Frontal cortex (tissue), 4 donors: ENCODE results near the gene RESP18. TPM values are rescaled to one million over a fixed set of nuclear protein-coding genes. Genes with fewer than 3 reads are reported as not detected.

Experiments used
- DNase-seq, 2 donors: peaks; one replicate each; pipeline ENCODE4 v3.0.0; 2012; ENCODE audit warnings: low spot score in 2 of 2
- FAIRE-seq: peaks from 2 replicates; lab custom pipeline; 2012; peaks lifted over from hg19 to GRCh38; lab: Jason Lieb, UNC
- small RNA-seq: library from RNA; depleted of rRNA; stranded (forward); fragments of <200 nt; gene quantifications from one replicate; pipeline ENCODE3, GENCODE V24; 2014
- total RNA-seq: library from RNA; depleted of rRNA; stranded (reverse); fragments of >200 nt; gene quantifications from one replicate; pipeline ENCODE4 v1.2.3, GENCODE V29; 2014
- donor health status: control.
- donor health status: control.
- donor health status: control.

The RESP18 gene
- total RNA-seq, 1 donor from 2014 or later = 0.82 TPM

- FAIRE-seq (no peak), DNase-seq (no peak)
These were observed 51.0 kb downstream of the RESP18 start for GRCh38 chr2:219281588-219281987.

GRCh38 chr2:219280651-219281050 lies 51.9 kb downstream of the RESP18 start:
- FAIRE-seq (no peak), DNase-seq (peak in 1 of 2 donors; percentile 4)

DNA sequence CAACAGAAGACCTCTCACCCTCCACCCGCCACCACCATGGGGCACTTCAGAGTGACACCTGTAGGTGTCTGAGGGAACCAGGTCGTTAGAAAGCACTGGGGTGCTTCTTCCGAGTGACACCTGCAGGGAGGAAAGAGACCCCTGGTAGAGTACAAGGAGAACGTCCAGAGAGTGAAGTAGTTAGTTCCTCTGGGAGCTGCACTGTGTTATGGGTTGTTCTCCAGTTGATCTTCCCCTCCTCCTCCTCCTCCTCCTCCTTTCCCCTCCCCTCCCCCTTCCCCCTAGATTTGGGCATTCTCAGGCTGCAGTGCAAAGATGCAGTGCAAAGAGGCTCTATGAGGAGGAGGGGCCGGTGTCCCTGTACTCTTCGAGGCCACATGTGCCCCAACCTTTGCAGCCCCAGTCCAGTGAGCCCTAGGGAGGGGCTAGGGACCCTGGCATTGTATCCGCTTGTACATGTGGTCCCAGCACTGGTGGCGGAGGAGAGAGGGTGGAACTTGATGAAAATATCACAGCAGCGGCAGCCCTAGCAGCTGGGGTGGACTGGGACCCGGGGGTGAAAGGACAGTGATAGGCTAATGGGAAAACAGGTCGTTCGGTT lies 52.5 kb downstream of the RESP18 start:
- FAIRE-seq (no peak), DNase-seq (peak in 1 of 2 donors; percentile 29)

GRCh38 chr2:219279151-219279915 lies 53.2 kb downstream of the RESP18 start, which contains the start of gene DNAJB2:
Gene DNAJB2, plus strand, starts transcription at chr2:219279366. Its CDS starts 468 bp downstream, at chr2:219279834.
- FAIRE-seq = no peak
- DNase-seq = peak; percentile 97 to 99

GRCh38 chr2:219278655-219279150 lies 53.8 kb downstream of the RESP18 start:
- DNase-seq (no peak), FAIRE-seq (no peak)

GRCh38 chr2:219277703-219278654 lies 54.6 kb downstream of the RESP18 start:
- peak; percentile 68 to 69 for DNase-seq
- no peak for FAIRE-seq

Small RNAs within 50 kb of the gene (small RNA-seq; reads per million reads assigned to genes)
- gene AC053503.3 (not detected), gene MIR153-1 (7.0 reads per million, percentile 94 among the genes with 10 or more reads in this experiment)

Other genes with a start within 250 kb of the RESP18 start
- gene NHEJ1, start 171.9 kb downstream of the RESP18 start, total RNA-seq = 8.6 TPM
- gene SLC23A3, start 162.7 kb downstream of the RESP18 start, total RNA-seq = under 0.01 TPM
- 32.2 TPM for gene CNPPD1, start 155.8 kb downstream of the RESP18 start, total RNA-seq
- 73.4 TPM for gene RETREG2, start 154.5 kb downstream of the RESP18 start, total RNA-seq
- 10.2 TPM for gene ZFAND2B, start 126.0 kb downstream of the RESP18 start, total RNA-seq
- 28.1 TPM for gene ABCB6, start 113.8 kb downstream of the RESP18 start, total RNA-seq
- gene ATG9A, start 103.1 kb downstream of the RESP18 start, total RNA-seq = 19.6 TPM
- 34.2 TPM for gene ANKZF1, start 102.9 kb downstream of the RESP18 start, total RNA-seq
- 4.9 TPM for gene GLB1L, start 87.3 kb downstream of the RESP18 start, total RNA-seq
- gene STK16, start 87.3 kb downstream of the RESP18 start, total RNA-seq = 12.2 TPM
- gene TUBA4B, start 79.5 kb downstream of the RESP18 start, total RNA-seq = not detected
- gene TUBA4A, start 78.8 kb downstream of the RESP18 start, total RNA-seq = 2.0 TPM
- 46.1 TPM for gene DNAJB2, start 53.4 kb downstream of the RESP18 start, total RNA-seq
- gene PTPRN, start 23.3 kb downstream of the RESP18 start, total RNA-seq = 24.5 TPM
- 13.9 TPM for gene DNPEP, start 55.2 kb upstream of the RESP18 start, total RNA-seq
- 0.41 TPM for gene DES, start 85.6 kb upstream of the RESP18 start, total RNA-seq
- 13.0 TPM for gene SPEG, start 102.1 kb upstream of the RESP18 start, total RNA-seq
- gene GMPPA, start 166.1 kb upstream of the RESP18 start, total RNA-seq = 13.0 TPM
- gene ASIC4, start 181.7 kb upstream of the RESP18 start, total RNA-seq = 2.9 TPM
- gene CHPF, start 211.1 kb upstream of the RESP18 start, total RNA-seq = 24.1 TPM
- gene TMEM198, start 211.3 kb upstream of the RESP18 start, total RNA-seq = 14.7 TPM
- gene OBSL1, start 238.8 kb upstream of the RESP18 start, total RNA-seq = 40.4 TPM
- gene INHA, start 239.6 kb upstream of the RESP18 start, total RNA-seq = 0.41 TPM